Forelimb muscle (tissue), 1 donor: Measurements from ENCODE around the gene PCOLCE2. TPM values are rescaled to one million over a fixed set of nuclear protein-coding genes. Genes with fewer than 3 reads are reported as not detected.

ENCODE experiments used
- DNase-seq: peaks from one replicate; pipeline ENCODE4 v3.0.0-alpha.2; 2013; ENCODE audit warnings: low read depth
- polyA plus RNA-seq: library from polyadenylated mRNA; unstranded; fragments of 120-200 nt; gene quantifications from one replicate; pipeline ENCODE4 v1.2.1, GENCODE V29; 2013; ENCODE audit not compliant: insufficient read length

Gene PCOLCE2
- polyA plus RNA-seq, 1 donor = 1.2 TPM

DNA sequence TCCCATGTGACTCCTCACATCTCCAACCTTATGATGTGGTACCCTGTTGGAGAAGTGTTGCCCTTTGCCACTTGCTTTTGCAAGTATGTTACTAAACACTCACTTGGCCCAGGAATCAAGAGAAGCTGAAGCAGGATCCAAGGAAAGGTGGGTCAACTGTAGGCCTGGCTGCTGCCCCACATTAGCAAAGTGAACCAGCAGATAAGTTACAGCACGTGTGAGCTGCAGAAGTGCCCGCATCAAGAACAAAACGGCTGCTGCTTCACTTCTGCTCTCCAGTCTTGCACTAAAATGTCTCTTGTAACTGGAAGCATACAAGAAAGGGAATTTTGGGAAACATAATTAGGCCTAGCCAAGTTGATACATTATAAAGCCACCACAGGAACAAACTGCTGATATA is 79.6 kb downstream of the PCOLCE2 start:
- no peak for DNase-seq

DNA sequence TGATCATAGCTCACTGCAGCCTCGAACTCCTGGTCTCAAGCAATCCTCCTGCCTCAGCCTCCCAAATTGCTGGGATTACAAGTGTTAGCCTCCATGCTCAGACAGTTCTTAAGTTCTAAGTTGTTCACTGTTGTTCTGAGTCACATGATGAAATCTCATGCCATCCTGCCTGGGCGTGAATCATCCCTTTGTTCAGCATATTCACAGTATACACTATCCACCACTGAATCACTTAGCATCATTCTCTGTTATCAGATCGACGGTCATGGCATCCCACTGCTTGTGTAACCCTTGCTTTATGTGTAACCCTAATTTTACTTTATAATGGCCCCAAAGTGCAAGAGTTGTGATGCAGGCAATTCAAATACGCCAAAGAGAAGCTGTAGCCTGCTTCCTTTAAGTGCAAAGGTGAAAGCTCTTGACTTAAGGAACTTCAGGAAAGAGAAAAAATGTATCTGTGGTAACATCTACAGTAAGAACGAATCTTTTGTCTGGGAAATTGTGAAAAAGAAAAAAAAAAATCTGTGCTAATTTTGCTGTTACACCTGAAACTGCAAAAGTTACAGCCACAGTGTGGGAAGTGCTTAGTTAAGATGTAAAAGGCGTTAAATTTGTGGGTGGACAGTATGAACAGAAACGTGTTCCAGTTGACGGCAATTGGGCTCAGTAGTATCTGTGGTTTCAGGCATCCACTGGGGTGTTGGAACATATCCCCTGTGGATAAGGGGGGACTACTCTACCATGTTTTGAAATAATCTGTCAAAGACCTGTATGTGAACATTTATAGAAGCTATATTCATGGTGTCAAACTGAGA is 80.6 kb downstream of the PCOLCE2 start:
- no peak for DNase-seq

DNA sequence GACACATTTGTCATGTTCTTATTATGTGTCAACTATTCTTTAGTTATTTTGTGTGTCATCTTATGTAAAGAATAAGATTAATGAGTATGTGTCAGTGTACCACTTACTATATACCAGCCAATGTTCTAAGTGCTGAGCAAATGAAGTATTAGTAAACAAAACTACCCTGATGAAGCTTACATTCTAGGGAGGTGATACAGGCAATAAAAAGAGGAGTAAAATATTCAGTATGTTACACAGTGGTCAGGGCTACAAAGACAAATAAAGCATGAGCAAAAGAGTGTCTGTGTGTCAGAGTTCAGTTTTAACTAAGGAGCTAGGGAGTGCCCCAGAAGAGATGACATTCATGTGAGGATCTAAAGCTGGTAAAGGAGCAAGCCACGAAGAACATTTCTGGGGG is 86.0 kb downstream of the PCOLCE2 start:
- no peak for DNase-seq

DNA sequence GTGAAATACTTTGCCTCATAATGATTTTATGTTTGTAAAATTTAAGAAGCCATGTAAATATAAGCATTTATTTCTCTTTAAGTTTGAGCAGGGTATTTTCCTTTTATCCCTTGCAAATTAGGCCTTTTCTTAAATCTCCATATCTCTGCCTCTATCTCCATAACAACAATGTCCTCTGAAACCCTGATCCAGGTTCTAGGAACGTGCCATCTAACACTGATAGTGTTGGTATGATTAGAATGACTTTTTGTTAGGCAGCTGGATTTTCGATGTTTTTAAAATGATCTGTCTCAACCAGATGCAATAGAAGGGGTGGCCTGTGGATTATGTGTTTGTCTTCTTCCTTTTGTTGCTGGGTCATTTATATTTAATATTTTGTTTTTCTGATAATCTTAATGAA is 87.1 kb downstream of the PCOLCE2 start:
- DNase-seq = no peak

DNA sequence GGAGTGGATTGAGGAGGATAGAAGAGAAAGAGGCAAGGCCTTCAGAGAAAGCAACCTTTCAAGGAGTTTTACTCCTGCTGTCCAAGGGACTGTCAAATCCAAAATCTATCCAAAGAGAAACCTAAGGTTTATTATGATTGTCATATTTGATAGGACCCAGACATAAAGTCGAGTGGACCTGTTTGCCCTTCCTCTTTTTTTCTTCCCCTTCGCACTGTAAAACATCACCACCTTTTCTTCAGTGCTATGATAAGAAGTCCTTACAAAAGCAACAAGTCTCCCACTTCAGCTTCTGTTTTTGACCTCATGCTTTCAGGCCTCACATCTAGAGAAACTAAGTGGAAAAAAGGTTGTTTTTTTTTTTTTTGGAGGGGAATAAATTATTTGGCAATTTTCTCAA is 92.1 kb downstream of the PCOLCE2 start:
- no peak for DNase-seq

DNA sequence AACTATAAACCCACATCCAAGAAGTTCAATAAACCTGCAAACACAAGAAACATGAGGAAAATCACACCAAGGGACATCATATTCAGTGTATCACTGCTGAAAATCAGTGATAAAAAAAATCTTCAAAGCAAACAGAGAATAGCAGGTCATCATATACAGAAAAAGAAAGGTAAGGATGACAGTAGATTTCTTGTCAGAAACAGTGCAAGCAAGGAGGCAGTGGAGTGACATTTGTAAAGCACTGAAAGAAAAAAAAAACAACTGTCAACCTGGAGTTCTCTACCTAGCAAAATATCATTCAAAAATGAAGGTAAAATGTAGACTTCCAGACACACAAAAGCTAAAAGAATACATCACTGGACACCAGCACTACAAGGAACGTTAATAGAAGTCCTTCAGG is 93.6 kb downstream of the PCOLCE2 start:
- DNase-seq = no peak

DNA sequence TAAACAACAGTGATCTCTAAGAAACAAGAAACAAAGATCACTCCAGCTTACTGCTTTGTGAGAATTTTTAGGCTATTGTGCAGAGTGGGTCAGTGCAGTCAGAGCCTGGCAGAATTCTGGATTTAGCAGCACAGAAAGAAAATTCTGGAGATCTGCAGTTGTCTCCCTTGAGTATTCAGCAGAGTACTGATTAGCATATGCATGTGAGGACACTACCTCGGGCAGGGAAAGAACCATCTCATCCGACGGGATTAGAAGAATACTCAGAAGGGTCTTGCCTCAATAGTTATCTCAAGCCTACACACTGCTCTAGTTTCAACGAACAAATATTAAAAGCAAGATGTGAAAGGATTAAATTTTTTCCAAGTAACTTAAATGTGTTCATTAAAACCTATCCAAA is 94.4 kb downstream of the PCOLCE2 start:
- DNase-seq = no peak

DNA sequence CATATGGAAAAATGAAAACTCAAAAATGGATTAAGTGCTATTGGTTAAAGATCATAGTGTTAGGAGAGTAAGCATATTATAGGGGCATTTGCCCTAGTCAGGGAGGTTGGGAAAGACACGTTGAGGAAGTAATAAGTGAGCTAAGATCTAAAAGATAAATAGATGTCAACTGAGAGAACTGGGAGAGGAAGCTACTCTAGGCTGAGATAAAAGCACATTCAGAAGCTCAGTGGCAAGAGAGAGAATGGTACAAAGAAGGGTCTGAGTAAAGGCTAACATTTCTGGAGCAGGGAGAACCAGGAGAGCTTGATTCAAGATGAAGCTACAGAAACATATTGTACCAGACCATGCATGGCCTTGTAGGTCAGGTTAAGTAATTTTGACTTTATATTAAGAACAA is 101.2 kb downstream of the PCOLCE2 start:
- DNase-seq = no peak

DNA sequence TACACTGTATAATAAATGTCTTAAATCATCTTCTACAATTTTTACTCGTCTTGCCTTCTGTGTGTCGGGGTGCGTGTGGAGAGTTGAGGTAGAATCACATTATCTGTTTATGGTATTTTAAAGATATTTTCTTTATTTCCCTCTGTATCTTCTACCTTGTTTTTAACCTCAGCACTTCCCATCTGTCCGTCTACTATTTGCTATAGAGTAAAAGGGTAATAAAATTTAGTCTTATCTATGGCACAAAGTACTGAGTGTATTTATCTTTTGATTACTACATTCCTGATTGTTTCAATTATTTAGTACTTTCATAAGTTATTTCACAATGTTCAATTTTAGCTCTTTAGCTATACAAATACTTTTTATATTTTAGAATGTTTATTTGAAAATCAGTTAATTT is 102.9 kb downstream of the PCOLCE2 start:
- no peak for DNase-seq

DNA sequence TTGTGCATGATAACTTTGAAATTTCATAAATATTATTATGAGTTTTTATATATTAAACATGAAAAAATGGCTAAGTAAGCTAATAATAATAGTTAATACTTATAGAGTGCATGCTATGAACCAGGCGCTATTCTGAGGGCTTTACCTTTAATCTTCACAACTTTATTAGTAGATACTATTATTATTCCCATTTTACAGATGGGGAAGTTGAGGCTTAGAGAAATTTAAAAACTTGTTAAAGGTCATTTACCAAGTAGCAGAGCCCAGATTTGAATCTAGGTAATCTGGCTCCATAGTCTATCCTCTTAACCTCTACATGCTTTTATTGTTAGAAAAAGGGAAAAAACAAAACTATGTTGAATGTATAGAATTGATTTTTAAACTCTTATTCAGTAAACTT is 104.7 kb downstream of the PCOLCE2 start:
- no peak for DNase-seq

DNA sequence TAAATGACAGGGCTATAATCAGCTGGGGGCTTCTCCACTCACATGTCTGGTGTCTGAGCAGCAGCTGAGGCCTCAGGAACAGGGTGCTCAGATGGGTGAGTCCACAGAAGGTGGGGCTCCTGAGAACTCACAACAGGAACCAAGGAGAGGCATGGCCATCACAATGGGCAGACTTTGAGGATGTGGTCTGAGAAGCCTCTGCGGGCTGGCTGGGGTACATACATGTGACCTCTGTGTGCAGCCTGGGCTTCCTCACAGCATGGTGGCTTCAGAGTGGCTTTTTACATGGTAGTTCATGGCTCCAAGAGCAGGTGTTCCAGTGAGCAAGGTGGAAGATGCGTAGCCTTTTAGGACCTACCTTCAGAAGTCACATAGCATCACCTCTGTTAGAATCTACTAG is 106.3 kb downstream of the PCOLCE2 start:
- DNase-seq = no peak

DNA sequence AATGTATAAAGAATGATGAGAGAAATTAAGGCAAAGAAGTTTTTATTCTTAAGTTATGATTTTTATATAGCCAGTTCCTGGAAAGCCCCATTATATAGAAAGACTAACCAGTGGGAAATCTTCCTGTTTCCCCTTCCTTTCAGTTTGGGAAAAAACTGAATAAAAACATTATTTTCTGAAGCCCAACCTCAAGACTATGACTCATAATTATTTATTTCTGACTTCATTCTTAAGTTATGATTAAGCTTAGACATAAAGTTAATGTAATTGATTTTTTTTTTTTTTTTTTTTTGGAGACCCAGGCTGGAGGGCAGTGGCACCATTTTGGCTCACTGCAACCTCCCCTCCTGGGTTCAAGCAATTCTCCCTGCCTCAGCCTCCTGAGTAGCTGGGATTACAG is 109.3 kb downstream of the PCOLCE2 start:
- DNase-seq = no peak

DNA sequence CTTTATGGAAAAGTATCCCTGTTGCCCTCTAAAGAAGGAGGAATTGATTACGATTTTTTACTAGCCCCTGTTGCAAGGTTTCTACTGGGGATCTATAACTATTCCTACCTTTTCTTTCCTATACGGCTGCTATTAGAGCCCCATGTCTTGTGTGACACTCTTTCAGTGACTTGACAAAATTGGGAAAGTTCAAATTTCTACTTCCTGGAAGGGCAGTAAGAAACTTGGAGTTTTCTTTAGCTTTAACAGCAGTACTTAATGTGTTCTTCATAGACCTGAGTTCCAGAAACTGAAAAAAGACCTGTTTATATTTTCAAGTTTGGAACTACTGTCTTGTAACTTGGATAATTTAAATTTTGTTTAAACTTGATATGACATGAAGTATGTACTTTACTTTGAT is 110.3 kb downstream of the PCOLCE2 start:
- DNase-seq = no peak

DNA sequence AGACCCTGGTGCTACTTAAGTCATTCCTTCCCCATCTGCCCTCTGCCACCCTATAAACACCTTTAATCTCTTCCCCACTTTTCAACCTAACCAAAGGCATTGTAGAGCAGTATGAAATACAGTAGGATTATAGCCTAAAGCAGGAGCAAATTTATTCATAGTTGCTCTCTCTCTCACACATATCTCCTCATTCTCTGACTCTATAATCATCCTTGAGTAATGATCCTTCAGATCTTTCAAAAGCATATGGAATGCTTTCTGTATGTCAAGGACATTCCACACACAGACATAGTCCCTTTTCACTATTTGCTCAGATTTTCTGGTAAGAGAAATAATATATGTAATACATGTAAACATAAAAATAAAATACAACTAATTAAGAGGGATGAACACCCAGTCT is 111.0 kb downstream of the PCOLCE2 start:
- no peak for DNase-seq

DNA sequence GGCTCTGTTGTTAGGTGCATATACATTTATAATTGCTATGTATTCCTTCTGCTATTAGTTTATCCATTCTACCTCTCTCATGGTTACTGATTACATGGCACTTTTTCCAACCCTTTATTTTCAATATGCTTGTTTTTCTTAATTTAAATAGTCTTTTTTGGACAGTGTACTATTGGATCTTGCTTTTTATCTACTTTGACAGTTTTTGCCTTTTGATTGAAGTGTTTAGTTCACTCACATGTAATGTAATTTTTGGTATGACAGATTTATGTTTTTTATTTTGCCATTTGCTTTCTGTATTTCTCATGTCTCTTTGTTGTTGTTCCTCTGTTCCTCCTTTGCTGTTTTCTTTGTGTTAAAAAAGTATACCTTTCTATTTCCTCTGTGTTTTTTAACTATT is 120.5 kb downstream of the PCOLCE2 start:
- DNase-seq = no peak

Other genes with a start within 250 kb of the PCOLCE2 start
- 7.3 TPM for gene TRPC1, start 165.0 kb downstream of the PCOLCE2 start, polyA plus RNA-seq
- 0.08 TPM for gene PAQR9, start 74.6 kb upstream of the PCOLCE2 start, polyA plus RNA-seq
- gene U2SURP, start 112.5 kb upstream of the PCOLCE2 start, polyA plus RNA-seq = 84.8 TPM
- gene CHST2, start 230.7 kb upstream of the PCOLCE2 start, polyA plus RNA-seq = 4.0 TPM